MM.1S (cell line): Measurements from ENCODE around the gene DDX54.

ENCODE experiments used
- DNase-seq: peaks from one replicate; pipeline ENCODE4 v3.0.0-alpha.2; 2015
- H2AFZ ChIP-seq: fragments of 300-600 bp; sonication (generic); 2 replicates; pipeline ENCODE4 v1.6.0; 2016; ENCODE audit warnings: antibody characterized with exemption, low read length
- H3F3A ChIP-seq: fragments of 300-600 bp; sonication (generic); 2 replicates; pipeline ENCODE4 v1.6.1; 2016; ENCODE audit warnings: mild to moderate bottlenecking, antibody characterized with exemption, low read length, moderate library complexity, mixed read lengths; ENCODE audit not compliant: insufficient read depth
- H3K27ac ChIP-seq: fragments of 300-600 bp; sonication (generic); 2 replicates; pipeline ENCODE4 v1.5.1; 2016; ENCODE audit warnings: mild to moderate bottlenecking, low read length
- H3K27me3 ChIP-seq: fragments of 300-600 bp; sonication (generic); replicated peaks from 2 replicates; pipeline ENCODE4 v1.6.0; 2016; ENCODE audit warnings: low read length; ENCODE audit not compliant: insufficient read depth
- H3K36me3 ChIP-seq: fragments of 300-600 bp; sonication (generic); replicated peaks from 2 replicates; pipeline ENCODE4 v1.6.1; 2016; ENCODE audit warnings: mild to moderate bottlenecking, low read length, mixed read lengths; ENCODE audit not compliant: insufficient read depth
- H3K4me1 ChIP-seq: fragments of 300-600 bp; sonication (generic); 2 replicates; pipeline ENCODE4 v1.6.1; 2016; ENCODE audit warnings: low read length, mixed read lengths
- H3K4me2 ChIP-seq: fragments of 300-600 bp; sonication (generic); 2 replicates; pipeline ENCODE4 v1.6.0; 2016; ENCODE audit warnings: low read depth, low read length
- H3K4me3 ChIP-seq: fragments of 300-600 bp; sonication (generic); 2 replicates; pipeline ENCODE4 v1.5.1; 2016; ENCODE audit warnings: low read length, mixed read lengths
- H3K79me2 ChIP-seq: fragments of 300-600 bp; sonication (generic); 2 replicates; pipeline ENCODE4 v1.6.1; 2016; ENCODE audit warnings: mixed run types, low read length, mixed read lengths
- H3K9ac ChIP-seq: fragments of 300-600 bp; sonication (generic); 2 replicates; pipeline ENCODE4 v1.6.1; 2016; ENCODE audit warnings: low read length, mixed read lengths
- H3K9me2 ChIP-seq: fragments of 300-600 bp; sonication (generic); replicated peaks from 2 replicates; pipeline ENCODE4 v1.6.1; 2016; ENCODE audit warnings: mild to moderate bottlenecking, low read length, mixed read lengths; ENCODE audit not compliant: insufficient read depth
- H3K9me3 ChIP-seq: fragments of 300-600 bp; sonication (generic); replicated peaks from 2 replicates; pipeline ENCODE4 v1.6.1; 2016; ENCODE audit warnings: mild to moderate bottlenecking, low read length, mixed read lengths; ENCODE audit not compliant: insufficient read depth
- H4K20me1 ChIP-seq: fragments of 300-600 bp; sonication (generic); 2 replicates; pipeline ENCODE4 v1.6.1; 2016; ENCODE audit warnings: mild to moderate bottlenecking, low read length, moderate library complexity, mixed read lengths; ENCODE audit not compliant: insufficient read depth
- CTCF ChIP-seq: fragments of 300-600 bp; sonication (generic); IDR thresholded peaks from 2 replicates; pipeline ENCODE4 v1.5.1; 2016; ENCODE audit warnings: antibody characterized with exemption, low read length, mixed read lengths
- EZH2 ChIP-seq: fragments of 300-600 bp; sonication (generic); optimal IDR thresholded peaks from 2 replicates; pipeline ENCODE3; 2017; ENCODE audit warnings: low read depth, mild to moderate bottlenecking, antibody characterized with exemption, low read length, mixed read lengths
- EZH2phosphoT487 ChIP-seq: fragments of 300-600 bp; sonication (generic); IDR thresholded peaks from 2 replicates; pipeline ENCODE4 v1.6.1; 2018; ENCODE audit warnings: antibody characterized with exemption, low read length

Gene DDX54

GRCh38 chr12:113181975-113182374 lies 3.3 kb downstream of the DDX54 start:
- no peak for DNase-seq
- TF ChIP-seq CTCF: no peak
- TF ChIP-seq EZH2phosphoT487: no peak
- TF ChIP-seq EZH2: no peak
- H4K20me1 ChIP-seq: no peaks in the 10 kb centered on the region
- H3K9ac ChIP-seq: no peak overlapping the region
- no peaks in the 10 kb centered on the region for H3K9me2 ChIP-seq
- H3F3A ChIP-seq: no peaks in the 10 kb centered on the region
- no peaks in the 10 kb centered on the region for H3K9me3 ChIP-seq
- H2AFZ ChIP-seq: no peak overlapping the region
- H3K4me2 ChIP-seq: no peak overlapping the region
- H3K27me3 ChIP-seq: no peaks in the 10 kb centered on the region
- H3K4me3 ChIP-seq: no peak overlapping the region
- no peaks in the 10 kb centered on the region for H3K36me3 ChIP-seq
- H3K79me2 ChIP-seq: peaks cover 46% of the 10 kb centered on the region
- no peak overlapping the region for H3K27ac ChIP-seq
- peaks cover 5% of the 10 kb centered on the region; the same call in 1 of the 2 replicates for H3K4me1 ChIP-seq

GRCh38 chr12:113180333-113180732 lies 4.9 kb downstream of the DDX54 start:
- H3K9me3 ChIP-seq: no peaks in the 10 kb centered on the region
- no peak overlapping the region for H2AFZ ChIP-seq
- TF ChIP-seq EZH2: no peak
- no peak for TF ChIP-seq EZH2phosphoT487
- no peak for TF ChIP-seq CTCF
- DNase-seq: no peak
- H4K20me1 ChIP-seq: no peaks in the 10 kb centered on the region
- no peak overlapping the region for H3K27ac ChIP-seq
- H3F3A ChIP-seq: no peaks in the 10 kb centered on the region
- H3K9me2 ChIP-seq: no peaks in the 10 kb centered on the region
- H3K9ac ChIP-seq: no peak overlapping the region
- no peak overlapping the region for H3K4me3 ChIP-seq
- H3K36me3 ChIP-seq: no peaks in the 10 kb centered on the region
- H3K4me2 ChIP-seq: no peak overlapping the region
- peaks cover 32% of the 10 kb centered on the region for H3K79me2 ChIP-seq
- no peaks in the 10 kb centered on the region for H3K27me3 ChIP-seq
- no peaks in the 10 kb centered on the region for H3K4me1 ChIP-seq

GRCh38 chr12:113179023-113179422 lies 6.3 kb downstream of the DDX54 start:
- no peaks in the 10 kb centered on the region for H4K20me1 ChIP-seq
- no peaks in the 10 kb centered on the region for H3K9me3 ChIP-seq
- H3K4me2 ChIP-seq: no peak overlapping the region
- H3K27ac ChIP-seq: no peak overlapping the region
- H2AFZ ChIP-seq: no peak overlapping the region
- no peak overlapping the region for H3K4me3 ChIP-seq
- H3K9me2 ChIP-seq: no peaks in the 10 kb centered on the region
- no peaks in the 10 kb centered on the region for H3K27me3 ChIP-seq
- H3K4me1 ChIP-seq: no peaks in the 10 kb centered on the region
- no peak for TF ChIP-seq CTCF
- TF ChIP-seq EZH2phosphoT487: no peak
- no peak for TF ChIP-seq EZH2
- no peak overlapping the region for H3K9ac ChIP-seq
- H3F3A ChIP-seq: no peaks in the 10 kb centered on the region
- no peak for DNase-seq
- H3K36me3 ChIP-seq: no peaks in the 10 kb centered on the region
- H3K79me2 ChIP-seq: peaks cover 24% of the 10 kb centered on the region
